Measurements from ENCODE around the gene FLAD1. TPM values are rescaled to one million over a fixed set of nuclear protein-coding genes. Genes with fewer than 3 reads are reported as not detected.

FLAD1 gene
- total RNA-seq, 1 experiment from 2014 or later = 88.3 TPM

DNA sequence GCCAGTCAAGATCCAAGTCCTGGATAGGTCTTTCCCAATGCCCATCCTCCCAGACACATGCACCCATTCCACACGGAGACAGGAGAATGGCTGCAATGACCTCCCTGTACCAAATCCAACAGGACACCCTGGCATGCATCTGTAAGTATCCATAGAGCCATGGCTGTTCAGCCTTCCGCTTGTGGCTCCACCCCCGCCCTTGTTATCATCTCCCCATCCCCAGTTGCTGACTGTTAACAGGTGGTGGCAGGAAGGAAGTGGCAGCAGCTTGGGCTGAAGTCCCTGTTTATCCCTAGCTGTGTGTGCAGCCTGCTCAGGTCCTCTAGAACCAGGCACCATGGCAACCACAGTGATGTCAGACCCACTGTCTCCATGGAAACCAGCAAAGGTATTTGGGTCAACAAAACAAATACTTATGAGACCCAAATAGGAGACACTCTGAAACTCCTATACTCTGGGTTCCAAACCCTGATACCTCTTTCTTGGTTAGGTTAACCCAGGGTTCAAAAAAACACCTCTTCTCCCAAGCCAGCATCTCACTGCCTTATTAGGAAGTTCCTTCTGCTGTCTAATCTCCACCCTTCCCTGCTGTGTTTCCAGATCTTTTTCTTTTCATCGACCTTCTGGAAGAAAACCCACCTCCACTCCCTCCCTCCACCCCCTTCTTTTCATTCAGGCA lies 28.0 kb upstream of the FLAD1 start:
- no peak for TF ChIP-seq IRF1 (CRISPR knock-in tag; IDR thresholded peaks at IDR 0.05)
- TF ChIP-seq, protein P1, sequence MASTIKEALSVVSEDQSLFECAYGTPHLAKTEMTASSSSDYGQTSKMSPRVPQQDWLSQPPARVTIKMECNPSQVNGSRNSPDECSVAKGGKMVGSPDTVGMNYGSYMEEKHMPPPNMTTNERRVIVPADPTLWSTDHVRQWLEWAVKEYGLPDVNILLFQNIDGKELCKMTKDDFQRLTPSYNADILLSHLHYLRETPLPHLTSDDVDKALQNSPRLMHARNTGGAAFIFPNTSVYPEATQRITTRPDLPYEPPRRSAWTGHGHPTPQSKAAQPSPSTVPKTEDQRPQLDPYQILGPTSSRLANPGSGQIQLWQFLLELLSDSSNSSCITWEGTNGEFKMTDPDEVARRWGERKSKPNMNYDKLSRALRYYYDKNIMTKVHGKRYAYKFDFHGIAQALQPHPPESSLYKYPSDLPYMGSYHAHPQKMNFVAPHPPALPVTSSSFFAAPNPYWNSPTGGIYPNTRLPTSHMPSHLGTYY (CRISPR knock-in tag; IDR thresholded peaks at IDR 0.05) = no peak
- no peak for TF ChIP-seq USF1 (CRISPR knock-in tag; IDR thresholded peaks at IDR 0.05)
- no peak for TF ChIP-seq ZNF138 (CRISPR knock-in tag; conservative IDR thresholded peaks at IDR 0.05)
- TF ChIP-seq E2F5 (CRISPR knock-in tag; IDR thresholded peaks at IDR 0.05) = no peak
- TF ChIP-seq CBFB (CRISPR knock-in tag; IDR thresholded peaks at IDR 0.05; ENCODE audit: low read depth) = no peak
- peaks cover 48% of the 10 kb centered on the region for H3K4me1 Mint-ChIP-seq
- DNase-seq (ENCODE audit: low spot score) (peak; percentile 49), ATAC-seq (peak; percentile 20)
- no peaks in the 10 kb centered on the region for H3K27me3 Mint-ChIP-seq (ENCODE audit: low read depth)
- ChIA-PET POLR2A (interaction anchor here (1.3 to 4.6 kb wide), 7 partner anchors 11 to 85 kb away, joined by 3 to 66 read pairs (median 8); partner anchors contain the start of genes CKS1B, FLAD1, KCNN3 and PMVK), CTCF (interaction anchor here (0.6 to 3.8 kb wide), 27 partner anchors 17 to 409 kb away, joined by 3 to 77 read pairs (median 5); partner anchors contain the start of genes ADAM15, FLAD1, KRTCAP2 and LENEP)
- peaks cover 8% of the 10 kb centered on the region for H3K36me3 Mint-ChIP-seq
- no peaks in the 10 kb centered on the region for H3K9me3 Mint-ChIP-seq
- H3K27ac Mint-ChIP-seq = peak overlapping the region; percentile 99
- peak overlapping the region; percentile 97 for H3K4me3 Mint-ChIP-seq

GRCh38 chr1:154955718-154956543 lies 27.2 kb upstream of the FLAD1 start, which contains the start of gene PBXIP1:
Gene PBXIP1, minus strand, starts transcription at chr1:154956099. Its CDS starts 2,378 bp downstream, at chr1:154953721.
- CTCF ChIA-PET = interaction anchor here (0.6 to 3.8 kb wide), 31 partner anchors 15 to 409 kb away, joined by 3 to 77 read pairs (median 4); partner anchors contain the start of genes ADAM15, FLAD1, KRTCAP2 and LENEP
- H3K4me1 Mint-ChIP-seq = peaks cover 53% of the 10 kb centered on the region
- H3K4me3 Mint-ChIP-seq = peak within 1 kb of the TSS; percentile 97
- POLR2A ChIA-PET = interaction anchor here (0.8 to 4.6 kb wide), 10 partner anchors 10 to 238 kb away, joined by 3 to 66 read pairs (median 5); partner anchors contain the start of genes CKS1B, FLAD1, KCNN3 and PMVK
- peaks cover 13% of the 10 kb centered on the region for H3K36me3 Mint-ChIP-seq
- ATAC-seq (peak; percentile 87), DNase-seq (ENCODE audit: low spot score) (peak; percentile 85)
- H3K27ac Mint-ChIP-seq = peak within 1 kb of the TSS; percentile 99
- no peaks in the 10 kb centered on the region for H3K9me3 Mint-ChIP-seq
- no peaks in the 10 kb centered on the region for H3K27me3 Mint-ChIP-seq (ENCODE audit: low read depth)
- TF ChIP-seq USF2 (CRISPR knock-in tag; IDR thresholded peaks at IDR 0.05) (peak; percentile 91), AR (CRISPR knock-in tag; IDR thresholded peaks at IDR 0.05) (0 out of 2 replicates have a peak, but pooled peaks have one; percentile 21), NFYB (CRISPR knock-in tag; conservative IDR thresholded peaks at IDR 0.05; ENCODE audit: low read depth) (peak; percentile 58; the same call in 1 of the 2 replicates), FOXK1 (CRISPR knock-in tag; IDR thresholded peaks at IDR 0.05) (0 out of 2 replicates have a peak, but pooled peaks have one; percentile 40), USF1 (CRISPR knock-in tag; IDR thresholded peaks at IDR 0.05) (peak; percentile 86), AFF4 (CRISPR knock-in tag; IDR thresholded peaks at IDR 0.05; ENCODE audit: borderline replicate concordance) (no peak)
- TF ChIP-seq, protein P2, sequence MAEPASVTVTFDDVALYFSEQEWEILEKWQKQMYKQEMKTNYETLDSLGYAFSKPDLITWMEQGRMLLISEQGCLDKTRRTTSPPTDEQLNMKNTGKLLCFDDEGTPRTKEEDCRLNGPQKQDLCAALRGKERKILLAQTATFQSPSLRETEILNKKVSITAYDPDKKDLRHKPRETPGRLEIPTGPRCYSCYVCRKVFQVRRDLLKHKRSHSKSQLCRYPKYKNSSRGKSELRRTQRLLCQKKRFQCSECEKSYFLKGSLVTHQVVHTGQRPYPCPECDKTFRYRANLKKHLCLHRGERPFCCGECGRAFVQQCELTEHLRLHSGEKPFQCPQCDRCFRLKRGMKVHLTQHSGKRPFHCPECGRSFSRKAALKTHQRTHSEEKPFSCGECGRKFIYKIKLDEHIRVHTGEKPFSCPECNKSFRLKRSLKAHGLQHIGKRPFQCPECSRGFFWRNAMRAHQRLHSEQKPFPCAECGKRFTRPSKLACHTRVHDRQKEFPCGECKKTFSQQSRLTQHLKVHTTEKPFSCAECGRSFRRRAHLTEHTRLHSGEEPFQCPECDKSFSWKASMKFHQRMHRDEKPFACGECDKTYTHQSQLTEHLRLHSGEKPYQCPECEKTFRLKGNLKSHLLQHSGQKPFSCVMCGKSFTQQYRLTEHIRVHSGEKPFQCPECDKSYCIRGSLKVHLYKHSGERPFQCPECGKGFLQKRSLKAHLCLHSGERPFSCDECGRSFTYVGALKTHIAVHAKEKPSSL (CRISPR knock-in tag; conservative IDR thresholded peaks at IDR 0.05) = no peak
